Measurements from ENCODE around the gene TGFBR2. TPM values are rescaled to one million over a fixed set of nuclear protein-coding genes. Genes with fewer than 3 reads are reported as not detected.
A peak's percentile ranks its signal among the peaks of the same experiment; 100 is the strongest.

Gene TGFBR2
- total RNA-seq, 1 experiment from 2014 or later: 103 TPM

DNA sequence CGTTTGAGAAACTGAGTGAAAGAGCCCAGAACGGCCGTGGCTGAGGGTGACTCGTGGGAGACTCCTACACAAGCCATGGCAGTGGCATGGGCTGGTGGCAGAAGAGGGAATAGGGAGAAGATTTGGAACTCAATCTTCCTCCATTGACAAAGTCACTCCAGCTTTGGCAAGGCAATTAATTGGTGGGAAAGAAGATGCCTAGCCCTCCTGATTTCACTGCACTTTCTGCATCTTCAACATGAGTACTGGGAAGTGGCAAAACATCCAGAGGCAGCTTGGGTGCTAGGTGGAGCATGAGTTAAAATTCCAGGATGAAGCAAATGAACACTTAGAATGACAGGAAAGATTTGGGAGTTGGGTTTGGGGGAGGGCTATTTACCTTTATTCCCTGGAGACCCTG lies 1.4 kb upstream of the TGFBR2 start:
- Mint-ChIP-seq H3K27me3 (ENCODE audit: insufficient read depth, unreplicated experiment) (no peaks in the 10 kb centered on the region), H3K4me3 (ENCODE audit: unreplicated experiment) (peak overlapping the region; percentile 86), H3K36me3 (ENCODE audit: insufficient read depth, unreplicated experiment) (peaks cover 15% of the 10 kb centered on the region), H3K27ac (ENCODE audit: low read depth, unreplicated experiment) (peak overlapping the region; percentile 93), H3K4me1 (ENCODE audit: insufficient read depth, unreplicated experiment) (peaks cover 25% of the 10 kb centered on the region), H3K9me3 (ENCODE audit: unreplicated experiment) (no peaks in the 10 kb centered on the region)
- intact Hi-C loops (cut with micrococcal nuclease): loop anchor here (5.0 to 10.0 kb wide), 4 partner anchors 183 to 318 kb away; no protein-coding TSS in a partner anchor
- no TSS peak for BruUV-seq (replicated peaks)
- POLR2A ChIA-PET: interaction anchor here (0.8 to 8.3 kb wide), 5 partner anchors 9 to 260 kb away, joined by 3 to 123 read pairs (median 4); no protein-coding TSS in a partner anchor
- no peak for DNase-seq (ENCODE audit: unreplicated experiment)
- TF ChIP-seq, protein P1, sequence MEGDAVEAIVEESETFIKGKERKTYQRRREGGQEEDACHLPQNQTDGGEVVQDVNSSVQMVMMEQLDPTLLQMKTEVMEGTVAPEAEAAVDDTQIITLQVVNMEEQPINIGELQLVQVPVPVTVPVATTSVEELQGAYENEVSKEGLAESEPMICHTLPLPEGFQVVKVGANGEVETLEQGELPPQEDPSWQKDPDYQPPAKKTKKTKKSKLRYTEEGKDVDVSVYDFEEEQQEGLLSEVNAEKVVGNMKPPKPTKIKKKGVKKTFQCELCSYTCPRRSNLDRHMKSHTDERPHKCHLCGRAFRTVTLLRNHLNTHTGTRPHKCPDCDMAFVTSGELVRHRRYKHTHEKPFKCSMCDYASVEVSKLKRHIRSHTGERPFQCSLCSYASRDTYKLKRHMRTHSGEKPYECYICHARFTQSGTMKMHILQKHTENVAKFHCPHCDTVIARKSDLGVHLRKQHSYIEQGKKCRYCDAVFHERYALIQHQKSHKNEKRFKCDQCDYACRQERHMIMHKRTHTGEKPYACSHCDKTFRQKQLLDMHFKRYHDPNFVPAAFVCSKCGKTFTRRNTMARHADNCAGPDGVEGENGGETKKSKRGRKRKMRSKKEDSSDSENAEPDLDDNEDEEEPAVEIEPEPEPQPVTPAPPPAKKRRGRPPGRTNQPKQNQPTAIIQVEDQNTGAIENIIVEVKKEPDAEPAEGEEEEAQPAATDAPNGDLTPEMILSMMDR (IDR thresholded peaks at IDR 0.05; ENCODE audit: unreplicated experiment): no peak
- CTCF ChIA-PET: interaction anchor here (0.9 to 1.3 kb wide), 3 partner anchors 87 to 406 kb away, joined by 4 to 7 read pairs (median 4); no protein-coding TSS in a partner anchor

DNA sequence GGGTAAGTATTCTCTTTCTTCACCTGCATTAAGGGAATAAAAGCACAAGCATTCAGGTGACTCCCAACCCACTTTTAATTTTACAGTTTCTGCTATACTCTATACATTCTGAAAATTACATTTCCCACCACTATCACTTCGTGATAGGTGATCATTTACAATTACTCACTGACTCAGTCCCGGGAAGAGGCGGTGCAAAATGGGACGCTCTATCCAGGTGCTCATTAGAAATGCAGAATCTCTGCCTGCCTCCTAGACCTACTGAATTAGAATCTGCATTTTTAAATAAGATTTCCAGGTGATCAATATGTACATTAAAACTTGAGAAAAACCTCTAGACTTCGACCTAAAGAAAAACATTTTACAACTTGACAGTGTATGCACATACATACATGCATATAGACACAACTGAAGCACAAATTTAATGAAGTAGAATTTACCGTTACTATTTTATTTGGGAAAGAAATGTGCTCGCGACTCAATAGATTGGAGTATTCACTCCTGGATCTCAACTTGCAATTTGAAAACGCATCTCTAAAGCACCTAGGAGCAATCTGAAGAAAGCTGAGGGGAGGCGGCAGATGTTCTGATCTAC lies 598 bp upstream of the TGFBR2 start:
- peaks cover 30% of the 10 kb centered on the region for H3K4me1 Mint-ChIP-seq (ENCODE audit: insufficient read depth, unreplicated experiment)
- intact Hi-C loops (cut with micrococcal nuclease): loop anchor here (1.0 to 10.0 kb wide), 10 partner anchors 61 to 493 kb away; no protein-coding TSS in a partner anchor
- peaks cover 15% of the 10 kb centered on the region for H3K36me3 Mint-ChIP-seq (ENCODE audit: insufficient read depth, unreplicated experiment)
- peak overlapping the region; percentile 86 for H3K4me3 Mint-ChIP-seq (ENCODE audit: unreplicated experiment)
- no peaks in the 10 kb centered on the region for H3K9me3 Mint-ChIP-seq (ENCODE audit: unreplicated experiment)
- TF ChIP-seq, protein P1 (IDR thresholded peaks at IDR 0.05; ENCODE audit: unreplicated experiment): no peak
- ChIA-PET CTCF (interaction anchor here (0.5 to 1.4 kb wide), 6 partner anchors 9 to 139 kb away, joined by 3 to 4 read pairs (median 3); no protein-coding TSS in a partner anchor), POLR2A (interaction anchor here (0.7 to 11.7 kb wide), 40 partner anchors 9 to 927 kb away, joined by 3 to 190 read pairs (median 5); partner anchors contain the start of gene STT3B)
- TSS peak; percentile 74 for BruUV-seq (replicated peaks)
- DNase-seq (ENCODE audit: unreplicated experiment): no peak
- no peaks in the 10 kb centered on the region for H3K27me3 Mint-ChIP-seq (ENCODE audit: insufficient read depth, unreplicated experiment)
- peak overlapping the region; percentile 93 for H3K27ac Mint-ChIP-seq (ENCODE audit: low read depth, unreplicated experiment)

DNA sequence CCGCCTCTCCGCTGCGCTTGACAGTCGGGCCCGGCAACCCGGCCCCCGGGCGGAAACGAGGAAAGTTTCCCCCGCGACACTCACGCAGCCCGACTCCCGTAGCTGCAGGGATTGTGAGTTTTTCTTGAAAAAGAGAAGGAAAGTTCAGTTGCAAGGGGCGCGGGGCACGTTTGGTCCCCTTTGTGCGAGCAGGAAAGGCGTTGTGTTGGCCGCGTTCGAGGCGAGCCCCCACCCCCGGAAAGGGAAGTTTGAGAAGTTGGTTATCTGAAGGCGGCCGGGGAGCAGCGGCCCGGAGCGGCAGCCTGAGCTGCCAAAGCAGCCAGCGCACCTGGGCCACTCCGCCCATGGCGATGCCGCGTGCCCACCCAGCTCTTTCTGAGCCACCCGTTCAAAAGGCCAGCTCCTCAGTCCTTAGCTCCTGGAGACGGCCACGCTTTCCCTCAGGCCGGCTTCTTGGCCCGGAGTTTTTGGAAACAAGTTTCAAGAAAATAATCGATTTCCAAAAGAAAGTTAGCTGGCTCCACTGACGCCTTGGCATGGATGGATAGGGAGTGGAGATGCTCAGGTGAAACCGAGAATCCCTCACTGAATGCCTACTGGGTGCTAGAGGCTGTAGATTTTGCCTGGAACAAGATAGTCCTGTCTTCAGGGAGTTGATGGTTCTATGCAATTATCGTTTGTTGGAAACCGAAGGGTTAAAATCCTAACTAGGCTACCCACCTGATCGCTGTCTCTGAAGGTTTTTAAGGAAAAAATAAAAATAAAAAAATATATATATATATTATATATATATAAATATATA lies 832 bp downstream of the TGFBR2 start:
- intact Hi-C loops (cut with micrococcal nuclease): loop anchor here (2.0 to 10.0 kb wide), 9 partner anchors 62 to 494 kb away; no protein-coding TSS in a partner anchor
- ChIA-PET CTCF (interaction anchor here (0.7 to 1.4 kb wide), 9 partner anchors 12 to 409 kb away, joined by 3 to 5 read pairs (median 4); no protein-coding TSS in a partner anchor), POLR2A (interaction anchor here (0.6 to 11.7 kb wide), 30 partner anchors 10 to 321 kb away, joined by 3 to 190 read pairs (median 8); no protein-coding TSS in a partner anchor)
- H3K36me3 Mint-ChIP-seq (ENCODE audit: insufficient read depth, unreplicated experiment): peaks cover 15% of the 10 kb centered on the region
- peak; percentile 60 for DNase-seq (ENCODE audit: unreplicated experiment)
- peak overlapping the region; percentile 86 for H3K4me3 Mint-ChIP-seq (ENCODE audit: unreplicated experiment)
- H3K27me3 Mint-ChIP-seq (ENCODE audit: insufficient read depth, unreplicated experiment): no peaks in the 10 kb centered on the region
- H3K27ac Mint-ChIP-seq (ENCODE audit: low read depth, unreplicated experiment): peak overlapping the region; percentile 93
- no peaks in the 10 kb centered on the region for H3K9me3 Mint-ChIP-seq (ENCODE audit: unreplicated experiment)
- BruUV-seq (replicated peaks): no TSS peak
- TF ChIP-seq, protein P1 (IDR thresholded peaks at IDR 0.05; ENCODE audit: unreplicated experiment): no peak
- peaks cover 43% of the 10 kb centered on the region for H3K4me1 Mint-ChIP-seq (ENCODE audit: insufficient read depth, unreplicated experiment)

Data from MCF 10A (cell line).